Caki2 (cell line): ENCODE data around the gene POLR1A. TPM values are rescaled to one million over a fixed set of nuclear protein-coding genes. Genes with fewer than 3 reads are reported as not detected.

ENCODE experiments used
- DNase-seq: peaks from one replicate; pipeline ENCODE4 v3.0.0-alpha.2; 2015; ENCODE audit warnings: low read depth
- in situ Hi-C: cut with HindIII; loops from 2 replicates; pipeline ENCODE4 v1.10.0; 2016; ENCODE audit warnings: low sequenced_read_pairs, low pct_unique_long_range_greater_than_20kb, mixed read lengths
- total RNA-seq: library from RNA; depleted of rRNA; stranded (reverse); fragments of >200 nt; shearing (Covaris generic); gene quantifications from 2 replicates; pipeline ENCODE4 v1.2.3, GENCODE V29; 2014; ENCODE audit warnings: low replicate concordance; rRNA removed

The POLR1A gene
- 13.5 and 16.4 TPM in 2 replicates for total RNA-seq

DNA sequence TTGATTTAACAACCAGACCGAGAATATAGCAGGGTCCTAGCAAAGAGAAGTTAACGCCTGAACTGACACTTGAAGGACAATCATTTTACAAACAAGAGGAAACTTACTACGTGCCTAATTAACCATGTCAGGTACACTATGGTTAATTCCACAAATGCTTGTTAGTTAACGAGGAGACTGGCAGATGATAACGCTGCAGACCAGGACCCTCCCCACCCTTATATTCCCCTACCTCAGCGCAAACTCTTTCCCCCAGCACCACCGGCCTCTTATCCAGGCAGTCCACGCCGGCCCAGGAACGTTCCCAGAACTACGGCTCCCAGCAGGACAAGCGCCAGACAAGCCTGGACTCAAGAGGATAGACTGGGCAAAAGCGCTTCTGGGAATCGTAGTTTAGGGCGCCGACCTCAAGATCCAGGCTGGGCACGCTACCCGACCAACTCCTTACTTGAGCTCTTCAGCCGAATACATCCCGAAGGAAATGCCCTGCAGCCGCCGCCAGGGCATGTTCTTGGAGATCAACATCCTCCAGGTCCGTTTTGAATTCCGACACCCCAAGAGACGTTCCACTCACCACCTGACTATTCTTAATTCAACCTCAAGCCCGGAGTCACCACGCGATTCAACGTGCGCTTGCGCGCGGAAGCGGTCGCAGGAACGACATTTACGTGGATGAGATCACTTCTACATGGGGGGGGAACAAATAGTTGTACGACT, at the start of gene POLR1A:
POLR1A (minus strand) TSS at position 635 of the 717 bp plus-strand sequence; CDS start at position 525, 110 bp downstream.
- peak; percentile 96 for DNase-seq
- in situ Hi-C loops, result no loop called here

DNA sequence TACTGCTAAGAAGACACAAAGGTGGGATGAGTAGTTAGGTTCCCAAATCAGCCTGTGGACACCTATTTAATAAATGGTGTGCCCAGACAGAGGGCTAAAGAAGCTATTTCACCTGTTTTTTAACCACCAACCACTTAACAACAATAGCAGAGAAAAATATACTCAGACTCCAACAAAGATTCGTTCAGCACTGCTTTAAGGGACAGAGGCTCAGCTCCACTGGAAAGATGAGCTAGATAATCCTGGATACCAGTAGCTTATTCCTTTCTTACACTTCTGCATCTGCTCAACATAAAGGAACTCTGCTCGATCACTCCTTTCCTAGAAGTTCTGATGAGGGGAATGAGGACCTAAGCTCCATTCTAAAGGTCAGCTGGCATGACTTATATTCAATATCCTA, 44.8 kb upstream of the POLR1A start:
- in situ Hi-C loops, result no loop called here
- no peak for DNase-seq

DNA sequence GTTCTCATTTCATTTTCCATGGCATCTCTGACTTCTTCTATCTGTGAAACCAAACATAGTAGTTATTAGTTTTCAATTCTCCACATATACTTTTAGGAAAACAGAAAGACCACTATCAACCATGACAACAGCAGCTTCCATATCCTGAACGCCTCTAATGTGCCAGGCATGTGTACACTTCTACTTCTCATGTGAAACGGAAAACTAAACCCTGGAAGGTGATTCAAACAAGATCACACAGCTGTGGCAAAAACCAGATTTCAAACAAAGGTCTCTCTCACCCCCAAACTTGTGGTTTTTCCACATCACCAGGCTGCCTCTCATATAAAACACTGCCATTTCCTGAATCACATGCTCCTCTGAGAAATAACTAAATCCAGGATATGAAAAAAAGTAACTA, 42.1 kb upstream of the POLR1A start:
- in situ Hi-C loops, result no loop called here
- no peak for DNase-seq

DNA sequence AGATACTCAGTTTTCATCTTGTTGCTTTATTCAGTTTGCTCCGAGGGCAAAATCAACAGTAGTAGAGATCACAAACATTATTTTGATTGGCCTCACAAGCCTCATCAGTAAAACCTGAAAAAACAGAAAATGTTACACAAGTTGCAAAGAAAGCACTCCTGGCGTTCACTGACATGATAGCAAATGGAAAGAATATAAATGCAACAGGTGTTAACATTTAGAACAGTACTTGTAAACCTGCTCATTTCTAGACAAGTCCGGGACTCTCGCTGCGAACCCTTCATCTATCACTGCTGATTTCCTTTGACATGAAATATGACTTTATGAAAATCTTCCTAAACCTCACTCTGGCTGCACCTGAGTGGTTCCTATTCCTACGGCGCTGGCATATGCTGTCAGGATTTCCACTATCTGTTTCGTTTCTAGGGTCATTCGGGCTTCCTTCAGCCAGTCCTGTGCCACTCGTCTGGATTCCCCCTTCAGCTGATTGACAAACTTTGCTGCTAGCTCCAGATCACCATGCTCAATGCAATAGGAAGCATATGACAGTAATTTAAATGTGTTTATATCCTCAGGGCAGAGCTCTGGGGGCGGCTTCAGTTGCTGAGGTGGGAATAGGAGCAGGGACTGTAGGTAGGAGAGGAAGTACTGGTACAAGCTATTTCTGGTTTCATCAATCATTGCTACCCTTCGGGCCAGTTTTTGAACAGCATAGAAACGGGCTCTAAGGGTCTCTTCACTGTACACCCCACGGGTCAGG, 38.4 kb upstream of the POLR1A start:
- no peak for DNase-seq
- in situ Hi-C loops, result no loop called here

DNA sequence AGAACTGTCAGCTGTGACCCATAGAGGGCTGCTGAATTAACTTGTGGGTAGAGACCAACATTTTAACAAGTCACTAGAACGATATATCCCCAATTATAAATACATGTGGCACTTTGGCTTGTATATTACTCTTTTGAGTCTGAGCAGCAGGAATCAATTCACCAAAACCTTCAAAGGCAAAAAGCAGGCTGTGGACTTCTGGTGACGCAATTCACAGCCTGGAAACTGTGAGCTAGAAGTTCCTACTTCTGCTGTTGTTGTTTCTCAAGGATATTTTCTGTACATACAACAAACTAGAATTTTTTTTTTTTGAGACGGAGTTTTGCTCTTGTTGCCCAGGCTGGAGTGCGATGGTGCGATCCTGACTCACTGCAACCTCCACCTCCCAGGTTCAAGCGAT, 37.6 kb upstream of the POLR1A start:
- in situ Hi-C loops, result no loop called here
- no peak for DNase-seq

DNA sequence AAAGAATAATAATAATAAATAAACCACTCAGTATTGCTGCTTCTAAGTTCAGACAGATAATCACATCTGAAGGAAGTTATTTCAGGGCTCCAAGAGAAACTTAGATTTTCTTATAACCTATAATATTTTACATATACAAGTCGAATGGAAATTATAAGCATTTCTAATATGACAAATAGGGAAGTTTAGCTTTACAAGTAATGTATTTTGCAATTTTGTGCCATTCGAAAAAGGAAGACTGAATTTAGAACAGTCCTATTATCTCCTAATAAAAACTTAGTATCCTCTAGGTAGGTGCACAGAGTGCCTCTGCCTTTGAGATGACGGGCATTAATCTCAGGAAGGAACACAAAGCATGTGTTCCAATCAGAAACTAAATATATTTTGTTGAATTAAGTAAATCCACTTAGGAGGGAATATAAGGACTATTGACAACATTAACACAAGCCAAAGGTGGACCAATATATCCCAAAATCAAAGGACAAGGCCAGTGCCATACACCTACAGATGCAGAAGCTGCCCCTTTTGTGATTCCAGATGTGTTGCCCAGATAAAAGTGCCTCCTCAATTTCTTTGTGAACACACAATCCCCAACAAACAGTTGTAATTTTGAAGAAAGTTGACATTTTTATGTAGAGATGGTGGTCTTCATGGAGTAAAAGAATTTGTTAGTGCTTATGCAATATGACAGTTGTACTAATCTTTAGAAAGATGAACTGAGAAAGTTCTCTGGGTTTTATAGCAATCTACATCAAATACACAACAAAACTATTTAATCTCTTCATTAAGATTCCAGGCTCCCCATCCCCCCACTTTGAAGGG, 37.0 kb upstream of the POLR1A start:
- in situ Hi-C loops, result no loop called here
- DNase-seq, result no peak

DNA sequence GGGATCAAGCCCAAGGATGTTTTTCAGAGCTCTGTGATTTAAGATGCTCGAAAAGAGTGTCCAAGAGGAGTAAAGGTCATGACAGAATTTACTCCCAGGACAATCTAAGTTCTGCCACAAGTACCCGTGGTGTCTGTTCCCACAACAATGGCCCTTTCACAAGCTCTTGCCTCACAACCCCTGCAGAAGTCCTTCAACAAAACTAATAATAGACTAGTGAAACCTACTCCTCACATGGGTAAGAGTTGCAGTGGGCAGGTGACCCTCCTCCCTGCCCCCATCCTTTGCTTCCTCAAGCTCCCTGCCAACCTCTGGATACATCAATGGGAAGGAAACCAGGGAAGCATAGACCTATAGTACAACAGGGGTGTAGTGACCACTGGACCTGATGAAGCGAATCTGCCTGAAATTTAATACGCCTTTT, 35.3 kb upstream of the POLR1A start:
- in situ Hi-C loops, result no loop called here
- DNase-seq, result no peak

DNA sequence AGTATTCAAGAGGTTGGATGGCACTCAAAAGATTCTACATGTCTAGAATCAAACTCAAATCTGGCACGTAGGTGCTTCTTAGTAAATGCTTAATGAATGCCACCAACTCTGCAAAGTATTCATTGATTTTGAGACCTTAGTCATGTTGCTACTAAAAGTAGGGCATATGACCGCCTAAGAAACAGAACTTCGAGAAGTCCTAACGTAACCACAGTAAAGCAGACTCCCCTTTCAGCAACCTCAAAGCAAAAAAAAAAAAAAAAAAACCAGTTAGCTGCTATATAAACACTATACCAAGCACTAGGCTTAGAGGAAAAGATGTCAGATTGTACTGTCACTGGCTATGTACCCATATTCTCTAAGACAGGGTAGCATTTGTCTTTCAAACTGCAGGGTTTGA, 34.3 kb upstream of the POLR1A start:
- in situ Hi-C loops, result no loop called here
- no peak for DNase-seq

DNA sequence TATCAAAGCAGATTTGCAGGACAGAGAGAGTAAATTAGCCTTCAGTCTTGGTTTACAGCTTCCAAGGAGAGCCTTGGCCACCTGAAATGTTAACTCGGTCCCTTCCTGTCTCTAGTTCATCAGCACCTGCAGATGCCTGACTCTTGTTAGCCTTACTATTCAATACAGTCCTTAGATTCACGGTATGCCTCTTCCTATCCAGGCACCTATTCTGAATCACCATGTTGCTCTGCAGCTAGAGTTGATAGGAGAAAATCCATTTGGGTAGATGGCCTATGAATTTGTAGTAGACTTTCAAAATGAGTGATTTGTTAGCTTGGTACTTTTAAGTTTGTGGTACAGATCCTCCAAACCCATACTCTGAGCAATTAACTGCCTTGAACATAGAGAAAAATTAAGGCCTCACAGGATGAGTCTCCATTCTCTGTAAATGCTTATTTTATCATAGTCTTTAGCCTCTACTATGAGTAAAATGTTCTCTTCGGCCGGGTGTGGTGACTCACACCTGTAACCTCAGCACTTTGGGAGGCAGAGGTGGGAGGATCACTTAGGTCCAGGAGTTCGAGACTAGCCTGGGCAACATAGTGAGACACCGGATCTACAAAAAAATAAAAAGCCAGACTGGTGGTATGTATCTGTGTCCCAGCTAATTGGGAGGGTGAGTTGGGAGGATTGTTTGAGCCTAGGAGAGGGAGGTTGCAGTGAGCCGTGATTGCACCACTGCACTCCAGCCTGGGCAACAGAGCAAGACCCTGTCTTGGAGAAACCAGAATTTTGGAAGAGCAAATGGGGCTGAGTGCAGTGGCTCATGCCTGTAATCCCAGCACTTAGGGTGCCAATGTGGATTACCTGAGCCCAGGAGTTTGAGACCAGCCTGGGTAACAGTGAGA, 33.3 kb upstream of the POLR1A start:
- DNase-seq, result no peak
- in situ Hi-C loops, result no loop called here

DNA sequence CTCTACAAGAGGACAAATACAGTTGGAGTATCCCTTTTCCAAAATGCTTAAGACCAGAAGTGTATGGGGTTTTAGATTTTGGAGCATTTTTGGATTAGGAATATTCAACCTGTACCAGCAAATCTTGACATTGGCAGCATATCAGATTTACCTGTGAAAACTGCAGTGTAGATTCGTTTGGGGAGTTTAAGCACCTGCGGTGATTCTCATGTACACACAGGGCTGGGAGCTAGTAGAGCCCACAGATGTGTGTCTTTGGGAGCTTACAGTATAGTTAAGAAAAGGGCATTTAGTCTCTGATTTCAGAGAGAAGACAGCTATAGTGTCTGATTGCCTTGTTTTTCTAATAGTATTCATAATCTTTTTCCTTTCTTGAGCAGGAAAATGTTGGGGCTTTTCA, 30.5 kb upstream of the POLR1A start:
- no peak for DNase-seq
- in situ Hi-C loops, result no loop called here

DNA sequence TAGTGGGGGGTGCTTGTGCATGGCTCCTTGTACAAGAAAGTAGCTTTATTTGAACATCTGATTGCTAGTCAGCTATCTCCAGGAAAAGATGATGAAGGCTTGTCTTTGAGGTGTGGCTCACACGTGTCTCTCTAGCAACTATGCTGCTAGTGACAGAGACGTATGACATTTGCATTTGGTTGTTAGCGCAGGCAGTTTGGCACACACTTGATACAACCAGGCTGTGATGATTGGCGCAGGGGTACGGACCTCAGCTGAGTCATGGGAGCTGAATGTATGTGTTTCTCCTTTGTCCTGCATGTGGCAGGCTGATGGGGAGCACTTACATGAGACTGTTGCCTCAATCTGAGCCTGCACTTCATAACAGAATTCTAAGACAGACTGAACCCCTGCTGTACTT, 30.0 kb upstream of the POLR1A start:
- in situ Hi-C loops, result no loop called here
- no peak for DNase-seq

DNA sequence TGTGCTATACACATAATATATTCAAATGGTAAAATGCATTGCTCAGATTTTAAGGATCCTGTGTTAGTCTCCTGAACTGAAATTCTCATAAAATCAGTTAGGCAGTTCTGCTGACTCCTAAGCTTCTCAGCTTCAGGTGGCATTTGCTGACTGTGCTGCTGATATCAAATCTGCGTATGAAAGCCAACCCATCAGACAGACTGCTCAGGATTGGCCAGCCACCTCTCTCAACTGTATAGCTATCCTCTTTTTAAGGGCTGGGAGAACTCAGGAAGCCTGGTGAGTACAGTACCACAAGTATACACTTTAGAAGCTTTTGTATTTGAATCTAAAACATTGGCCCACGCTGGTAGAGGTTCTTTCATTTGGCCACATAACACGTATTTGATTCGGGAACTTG, 29.0 kb upstream of the POLR1A start:
- no peak for DNase-seq
- in situ Hi-C loops, result no loop called here

DNA sequence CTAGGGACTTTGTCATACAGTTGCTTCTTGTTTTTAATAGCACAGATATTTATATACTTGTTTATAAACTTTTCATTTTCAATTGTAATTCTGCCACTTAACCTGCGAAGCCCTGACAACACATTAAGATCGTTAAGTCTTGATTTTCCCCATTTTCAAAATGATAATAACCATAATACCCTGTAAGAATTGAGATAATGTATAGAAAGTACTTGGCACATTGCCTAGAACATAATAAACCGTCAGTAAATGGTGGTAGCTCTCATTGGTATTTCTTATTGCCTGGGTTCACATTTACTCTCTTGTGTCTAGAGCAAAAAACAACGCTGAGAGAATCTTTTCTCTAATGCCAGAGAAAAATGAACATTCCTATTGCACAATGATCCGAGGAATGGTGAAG, 19.0 kb upstream of the POLR1A start:
- DNase-seq, result no peak
- in situ Hi-C loops, result no loop called here

DNA sequence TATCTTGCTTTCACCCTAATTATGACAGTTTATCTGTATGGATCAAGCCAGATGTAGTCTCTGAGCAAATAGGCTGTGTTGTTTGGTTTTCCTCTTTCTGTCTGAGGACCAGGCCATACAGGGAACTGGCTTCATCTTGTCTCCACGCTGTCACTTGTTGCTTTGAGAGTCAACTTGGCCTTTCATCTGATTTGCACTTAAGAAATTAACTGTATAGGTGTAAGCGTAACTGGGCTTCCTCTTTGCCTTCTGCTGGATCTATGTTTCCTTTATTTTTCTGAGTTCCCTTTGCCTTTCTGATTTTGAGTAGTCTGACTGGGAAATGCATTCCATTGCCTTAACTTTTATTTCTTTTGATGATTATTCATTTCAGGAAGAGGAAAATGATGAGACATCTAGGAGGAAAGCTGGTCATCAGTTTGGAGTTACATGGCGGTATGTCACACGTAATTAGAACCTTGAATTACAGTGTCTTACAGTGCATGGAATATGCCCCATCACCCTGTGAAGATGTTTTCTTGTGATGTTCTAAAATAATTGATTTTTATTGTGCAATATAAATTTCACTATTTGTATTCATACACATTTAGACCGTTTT, 17.7 kb upstream of the POLR1A start:
- in situ Hi-C loops, result no loop called here

DNA sequence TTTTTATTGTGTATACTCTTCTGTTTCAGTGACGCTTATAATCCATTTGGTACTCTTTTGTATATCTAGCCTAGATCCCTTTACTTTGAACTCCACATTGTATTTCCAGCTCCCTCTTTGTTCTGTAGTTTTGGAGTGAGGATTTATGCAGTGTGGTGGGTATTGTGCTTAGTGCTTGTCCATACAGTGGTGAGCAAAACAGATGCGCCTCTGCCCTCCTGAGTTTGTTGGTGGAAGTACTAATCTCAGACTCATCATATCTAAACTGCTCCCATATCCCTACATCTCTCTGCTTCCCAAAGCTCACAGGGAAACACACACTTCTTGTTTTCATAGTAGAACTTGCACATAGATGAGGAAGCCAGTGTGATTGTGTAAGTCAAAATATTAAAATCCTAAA, 12.4 kb upstream of the POLR1A start:
- no peak for DNase-seq
- in situ Hi-C loops, result no loop called here

More for the DNA sequence above, 17.7 kb upstream of the POLR1A start:
- DNase-seq, result no peak

DNA sequence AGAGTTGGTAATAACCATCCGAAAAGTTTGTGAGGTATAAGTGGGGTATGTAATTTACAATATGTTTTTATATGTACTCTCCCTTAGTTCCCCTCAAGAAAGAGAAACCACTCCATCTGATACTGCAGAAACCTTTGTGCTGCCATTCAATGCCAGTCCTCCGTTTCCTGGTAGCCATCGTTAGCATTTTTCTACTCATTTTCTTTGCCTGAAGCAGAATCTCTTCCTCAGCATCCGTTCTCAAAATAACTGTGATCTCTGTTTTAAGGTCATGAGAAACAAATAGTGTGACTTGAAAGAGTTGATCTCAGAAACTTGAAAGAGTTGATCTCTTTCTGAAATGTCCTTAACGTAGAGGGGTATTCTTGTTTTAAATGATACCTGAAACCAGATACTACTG, 1.3 kb upstream of the POLR1A start:
- DNase-seq, result no peak
- in situ Hi-C loops, result no loop called here

DNA sequence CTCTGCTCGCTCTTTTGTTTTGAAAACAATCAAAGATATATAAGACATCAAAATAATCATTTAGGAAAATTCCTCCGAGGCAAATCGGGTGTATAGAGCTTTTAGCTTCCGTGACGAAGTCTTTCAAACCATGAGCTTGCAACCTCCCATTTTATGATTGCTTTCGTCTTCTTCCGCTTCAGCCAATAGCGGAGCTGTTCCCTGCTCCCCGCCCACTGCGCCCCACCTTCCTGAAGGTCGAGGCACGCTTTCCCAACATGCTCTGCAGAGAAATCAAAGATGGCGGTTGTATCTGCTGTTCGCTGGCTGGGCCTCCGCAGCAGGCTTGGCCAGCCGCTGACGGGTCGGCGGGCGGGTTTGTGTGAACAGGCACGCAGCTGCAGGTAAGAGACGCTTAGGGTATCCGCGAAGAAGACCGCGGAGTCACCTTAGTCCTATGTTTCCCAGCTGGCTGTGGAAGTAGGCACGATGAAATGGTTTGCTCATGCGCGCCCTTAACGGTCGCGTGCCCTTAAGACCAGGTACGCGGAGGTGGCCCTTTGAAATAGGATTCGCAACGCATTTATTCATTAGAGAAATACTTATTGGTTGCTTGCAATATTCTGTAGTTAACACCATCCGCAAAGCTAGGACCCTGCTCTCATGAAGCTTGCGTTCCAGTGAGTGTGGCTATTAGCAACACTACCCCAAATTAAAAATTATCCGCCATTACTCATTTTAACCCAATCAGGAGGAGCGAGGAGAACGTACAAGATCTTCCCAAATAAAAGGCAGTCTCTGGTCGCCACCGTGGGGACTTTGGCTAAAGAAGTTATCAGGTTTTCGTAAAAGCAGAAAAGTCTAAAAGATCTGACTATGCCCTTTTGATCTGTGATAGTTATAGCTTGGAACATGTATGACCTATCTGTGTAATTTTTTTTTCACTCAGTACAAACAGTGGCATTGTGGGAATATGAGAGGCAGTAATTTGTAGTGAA, 571 bp upstream of the POLR1A start, which contains the start of gene PTCD3:
PTCD3 (plus strand) TSS at position 267 of the 977 bp plus-strand sequence; CDS start at position 280, 13 bp downstream.
- peak; percentile 95 for DNase-seq
- in situ Hi-C loops, result no loop called here
